ENCODE measurements around the gene DNAJC30.
"Not testable (repeated sequence)": the region's sequence is repeated elsewhere in the genome, so short reads cannot be mapped to it uniquely, and the experiment has no call there.

The DNAJC30 gene

DNA sequence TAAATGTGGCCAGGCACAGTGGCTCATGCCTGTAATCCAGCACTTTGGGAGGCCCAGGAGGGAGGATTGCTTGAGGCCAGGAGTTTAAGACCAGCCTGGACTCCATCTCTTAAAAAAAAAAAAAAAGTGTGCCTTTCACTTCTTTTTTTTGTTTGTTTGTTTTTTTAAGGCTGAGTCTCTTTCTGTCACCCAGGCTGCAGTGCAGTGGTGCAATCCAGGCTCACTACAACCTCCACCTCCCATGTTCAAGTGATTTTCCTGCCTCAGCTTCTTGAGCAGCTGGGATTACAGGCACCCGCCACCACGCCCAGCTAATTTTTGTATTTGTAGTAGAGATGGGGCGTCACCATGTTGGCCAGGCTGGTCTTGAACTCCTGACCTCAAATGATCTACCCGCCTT is 38.9 kb upstream of the DNAJC30 start:
- not testable (repeated sequence) for DNase-seq (ENCODE audit: low spot score); H3K14ac ChIP-seq (ENCODE audit: low read length); H2BK120ac ChIP-seq (ENCODE audit: low read depth, low read length); H2BK12ac ChIP-seq (ENCODE audit: low read length); H2BK15ac ChIP-seq (ENCODE audit: low read length); H3K4me1 ChIP-seq (ENCODE audit: control insufficient read depth in 2 of 2, insufficient read depth in 1 of 2, low read depth in 1 of 2, low read length in 2 of 2); H4K8ac ChIP-seq (ENCODE audit: low read depth, low read length); H3K23ac ChIP-seq (ENCODE audit: low read depth, low read length, poor library complexity); H3K27ac ChIP-seq (replicated peaks; ENCODE audit: low read length); H2AK5ac ChIP-seq (ENCODE audit: low read depth, low read length); H3K9me3 ChIP-seq (replicated peaks in 1 of 2; ENCODE audit: control insufficient read depth in 2 of 2, insufficient read depth in 1 of 2, low read depth in 1 of 2, low read length in 2 of 2); H3K4me2 ChIP-seq (ENCODE audit: insufficient read depth, low read length, poor library complexity, severe bottlenecking); H3K9ac ChIP-seq (ENCODE audit: low read depth, low read length, poor library complexity); H2BK5ac ChIP-seq (ENCODE audit: low read length); H3K18ac ChIP-seq (ENCODE audit: low read length); H3K36me3 ChIP-seq (replicated peaks in 1 of 2; ENCODE audit: control insufficient read depth in 2 of 2, insufficient read depth in 2 of 2, low read length in 2 of 2); H2AFZ ChIP-seq (ENCODE audit: low read length); H3K4me3 ChIP-seq (ENCODE audit: low read length in 2 of 2); H4K91ac ChIP-seq (ENCODE audit: low read depth, low read length, poor library complexity); H3K4ac ChIP-seq (ENCODE audit: low read length)
- Histone ChIP-seq H3K79me1 (ENCODE audit: low read depth, low read length) (peaks cover 10% of the 10 kb centered on the region), H3K27me3 (ENCODE audit: control insufficient read depth in 3 of 3, insufficient read depth in 3 of 3, low read depth in 1 of 3, low read length in 3 of 3) (peaks cover 0 to 32% (median 8%) of the 10 kb centered on the region in 3 experiments)
- WGBS, 2 donors (ENCODE audit: extremely low coverage in 2 of 2, insufficient read length in 2 of 2, insufficient replicate concordance in 1 of 2) = no CpG with 5 or more reads among the region's 4 CpGs

DNA sequence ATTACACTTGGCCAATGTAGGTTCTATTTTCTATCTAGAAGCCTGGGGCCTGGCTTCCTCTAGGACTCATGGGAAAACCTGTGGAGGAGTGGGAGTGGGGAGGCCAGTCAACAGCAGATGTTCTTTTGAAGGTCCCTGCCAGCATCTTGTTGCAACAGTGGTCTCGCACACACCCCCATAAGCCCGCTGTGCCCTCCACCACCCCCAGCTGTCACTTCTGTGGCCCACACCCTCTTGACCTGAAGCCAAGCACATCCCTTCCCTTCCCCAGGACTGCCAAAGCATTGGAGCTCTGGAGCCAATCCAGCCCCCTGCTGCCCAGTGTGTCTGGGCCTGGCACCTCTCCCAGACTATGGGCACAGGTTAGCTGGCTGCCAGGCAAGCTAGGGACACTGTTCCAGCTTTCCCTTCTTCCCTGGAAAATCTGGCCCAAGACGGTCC is 38.1 kb upstream of the DNAJC30 start:
- Histone ChIP-seq H3K4ac (ENCODE audit: low read length) (no peak overlapping the region), H3K79me1 (ENCODE audit: low read depth, low read length) (peaks cover 10% of the 10 kb centered on the region), H4K91ac (ENCODE audit: low read depth, low read length, poor library complexity) (no peak overlapping the region), H3K14ac (ENCODE audit: low read length) (no peak overlapping the region), H3K18ac (ENCODE audit: low read length) (peak overlapping the region; percentile 19), H3K4me1 (ENCODE audit: control insufficient read depth in 2 of 2, insufficient read depth in 1 of 2, low read depth in 1 of 2, low read length in 2 of 2) (peaks cover 0 to 4% of the 10 kb centered on the region in 2 donors), H3K9me3 (replicated peaks in 1 of 2; ENCODE audit: control insufficient read depth in 2 of 2, insufficient read depth in 1 of 2, low read depth in 1 of 2, low read length in 2 of 2) (no peaks in the 10 kb centered on the region), H3K4me3 (ENCODE audit: low read length in 2 of 2) (no peak overlapping the region), H2AFZ (ENCODE audit: low read length) (no peak overlapping the region), H3K23ac (ENCODE audit: low read depth, low read length, poor library complexity) (no peak overlapping the region), H3K27ac (replicated peaks; ENCODE audit: low read length) (no peak overlapping the region), H3K27me3 (ENCODE audit: control insufficient read depth in 3 of 3, insufficient read depth in 3 of 3, low read depth in 1 of 3, low read length in 3 of 3) (peaks cover 0 to 27% (median 8%) of the 10 kb centered on the region in 3 experiments), H2BK15ac (ENCODE audit: low read length) (peak overlapping the region; percentile 93), H2AK5ac (ENCODE audit: low read depth, low read length) (peak overlapping the region; percentile 89), H3K4me2 (ENCODE audit: insufficient read depth, low read length, poor library complexity, severe bottlenecking) (no peak overlapping the region), H2BK120ac (ENCODE audit: low read depth, low read length) (no peak overlapping the region), H4K8ac (ENCODE audit: low read depth, low read length) (no peak overlapping the region), H3K36me3 (replicated peaks in 1 of 2; ENCODE audit: control insufficient read depth in 2 of 2, insufficient read depth in 2 of 2, low read length in 2 of 2) (no peaks in the 10 kb centered on the region), H3K9ac (ENCODE audit: low read depth, low read length, poor library complexity) (no peak overlapping the region), H2BK12ac (ENCODE audit: low read length) (peak overlapping the region; percentile 73), H2BK5ac (ENCODE audit: low read length) (no peak overlapping the region)
- no peak for DNase-seq (ENCODE audit: low spot score)
- no CpG with 5 or more reads among the region's 3 CpGs for WGBS, 2 donors (ENCODE audit: extremely low coverage in 2 of 2, insufficient read length in 2 of 2, insufficient replicate concordance in 1 of 2)

DNA sequence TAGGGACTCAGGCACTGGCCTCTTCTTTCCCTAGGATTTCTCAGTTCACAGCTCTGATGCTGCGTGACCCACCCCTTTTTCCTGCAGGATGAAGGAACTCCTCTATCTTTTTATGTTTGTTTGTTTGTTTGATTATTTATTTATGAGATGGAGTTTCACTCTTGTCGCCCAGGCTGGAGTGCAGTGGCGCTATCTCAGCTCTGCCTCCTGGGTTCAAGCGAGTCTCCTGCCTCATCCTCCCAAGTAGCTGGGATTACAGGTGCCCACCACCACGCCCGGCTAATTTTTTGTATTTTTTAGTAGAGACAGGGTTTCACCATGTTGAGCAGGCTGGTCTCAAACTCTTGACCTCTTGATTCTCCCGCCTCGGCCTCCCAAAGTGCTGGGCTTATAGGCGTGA is 37.2 kb upstream of the DNAJC30 start:
- H4K8ac ChIP-seq (ENCODE audit: low read depth, low read length); H3K4me2 ChIP-seq (ENCODE audit: insufficient read depth, low read length, poor library complexity, severe bottlenecking); DNase-seq (ENCODE audit: low spot score); H2BK15ac ChIP-seq (ENCODE audit: low read length); H3K4me3 ChIP-seq (ENCODE audit: low read length in 2 of 2); H2BK120ac ChIP-seq (ENCODE audit: low read depth, low read length); H3K23ac ChIP-seq (ENCODE audit: low read depth, low read length, poor library complexity); H3K14ac ChIP-seq (ENCODE audit: low read length); H4K91ac ChIP-seq (ENCODE audit: low read depth, low read length, poor library complexity); H3K9me3 ChIP-seq (replicated peaks in 1 of 2; ENCODE audit: control insufficient read depth in 2 of 2, insufficient read depth in 1 of 2, low read depth in 1 of 2, low read length in 2 of 2); H3K4me1 ChIP-seq (ENCODE audit: control insufficient read depth in 2 of 2, insufficient read depth in 1 of 2, low read depth in 1 of 2, low read length in 2 of 2); H2BK5ac ChIP-seq (ENCODE audit: low read length); H3K27ac ChIP-seq (replicated peaks; ENCODE audit: low read length); H2BK12ac ChIP-seq (ENCODE audit: low read length); H2AFZ ChIP-seq (ENCODE audit: low read length); H3K9ac ChIP-seq (ENCODE audit: low read depth, low read length, poor library complexity); H3K4ac ChIP-seq (ENCODE audit: low read length); H3K18ac ChIP-seq (ENCODE audit: low read length); H3K36me3 ChIP-seq (replicated peaks in 1 of 2; ENCODE audit: control insufficient read depth in 2 of 2, insufficient read depth in 2 of 2, low read length in 2 of 2): not testable (repeated sequence)
- no CpG with 5 or more reads among the region's 9 CpGs for WGBS, 2 donors (ENCODE audit: extremely low coverage in 2 of 2, insufficient read length in 2 of 2, insufficient replicate concordance in 1 of 2)
- peaks cover 10% of the 10 kb centered on the region for H3K79me1 ChIP-seq (ENCODE audit: low read depth, low read length)
- H2AK5ac ChIP-seq (ENCODE audit: low read depth, low read length) = peak overlapping the region; percentile 1
- H3K27me3 ChIP-seq (ENCODE audit: control insufficient read depth in 3 of 3, insufficient read depth in 3 of 3, low read depth in 1 of 3, low read length in 3 of 3) = peaks cover 0 to 27% (median 8%) of the 10 kb centered on the region in 3 experiments

DNA sequence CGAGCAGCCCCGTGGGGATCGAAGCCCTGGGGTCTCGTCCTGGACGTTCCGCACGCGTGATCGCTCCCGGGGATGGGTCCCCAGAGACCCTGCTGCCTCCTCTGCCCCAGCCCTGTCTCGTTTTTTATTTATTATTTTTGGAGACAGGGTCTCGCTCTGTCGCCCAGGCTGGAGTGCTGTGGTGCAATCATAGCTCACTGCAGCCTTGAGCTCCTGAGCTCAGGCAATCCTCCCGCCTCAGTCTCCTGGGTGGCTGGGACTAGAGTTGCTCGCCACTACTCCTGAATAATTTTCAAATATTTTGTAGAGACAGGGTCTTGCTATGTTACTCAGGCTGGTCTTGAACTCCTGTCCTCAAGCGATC is 36.5 kb upstream of the DNAJC30 start:
- Histone ChIP-seq H4K91ac (ENCODE audit: low read depth, low read length, poor library complexity) (no peak overlapping the region), H3K27me3 (ENCODE audit: control insufficient read depth in 3 of 3, insufficient read depth in 3 of 3, low read depth in 1 of 3, low read length in 3 of 3) (peaks cover 0 to 27% (median 8%) of the 10 kb centered on the region in 3 experiments), H3K4me3 (ENCODE audit: low read length in 2 of 2) (peak overlapping the region; percentile 55 to 60), H3K9ac (ENCODE audit: low read depth, low read length, poor library complexity) (no peak overlapping the region), H2BK120ac (ENCODE audit: low read depth, low read length) (no peak overlapping the region), H2BK5ac (ENCODE audit: low read length) (peak overlapping the region; percentile 39), H4K8ac (ENCODE audit: low read depth, low read length) (no peak overlapping the region), H3K9me3 (replicated peaks in 1 of 2; ENCODE audit: control insufficient read depth in 2 of 2, insufficient read depth in 1 of 2, low read depth in 1 of 2, low read length in 2 of 2) (no peaks in the 10 kb centered on the region), H3K4me1 (ENCODE audit: control insufficient read depth in 2 of 2, insufficient read depth in 1 of 2, low read depth in 1 of 2, low read length in 2 of 2) (peaks cover 3 to 4% of the 10 kb centered on the region in 2 donors), H3K27ac (replicated peaks; ENCODE audit: low read length) (no peak overlapping the region), H3K4ac (ENCODE audit: low read length) (no peak overlapping the region), H3K36me3 (replicated peaks in 1 of 2; ENCODE audit: control insufficient read depth in 2 of 2, insufficient read depth in 2 of 2, low read length in 2 of 2) (no peaks in the 10 kb centered on the region), H2AFZ (ENCODE audit: low read length) (peak overlapping the region; percentile 69), H3K4me2 (ENCODE audit: insufficient read depth, low read length, poor library complexity, severe bottlenecking) (peak overlapping the region; percentile 69), H3K18ac (ENCODE audit: low read length) (peak overlapping the region; percentile 76), H2AK5ac (ENCODE audit: low read depth, low read length) (peak overlapping the region; percentile 1), H2BK12ac (ENCODE audit: low read length) (no peak overlapping the region), H3K23ac (ENCODE audit: low read depth, low read length, poor library complexity) (no peak overlapping the region), H2BK15ac (ENCODE audit: low read length) (no peak overlapping the region), H3K79me1 (ENCODE audit: low read depth, low read length) (peaks cover 10% of the 10 kb centered on the region), H3K14ac (ENCODE audit: low read length) (no peak overlapping the region)
- no peak for DNase-seq (ENCODE audit: low spot score)
- WGBS, 2 donors (ENCODE audit: extremely low coverage in 2 of 2, insufficient read length in 2 of 2, insufficient replicate concordance in 1 of 2) = no CpG with 5 or more reads among the region's 16 CpGs
